Measurements from ENCODE around the gene FREM1. TPM values are rescaled to one million over a fixed set of nuclear protein-coding genes. Genes with fewer than 3 reads are reported as not detected.

FREM1 gene
- total and polyA plus RNA-seq, 10 donors, result 0.07 to 4.3 (median 0.54) TPM; not detected in 1

GRCh38 chr9:14770592-14770991 is 139.6 kb downstream of the FREM1 start:
- no peaks in the 10 kb centered on the region for H3K9me3 ChIP-seq
- no peak for DNase-seq
- H3K36me3 ChIP-seq, result no peaks in the 10 kb centered on the region
- peaks cover 0 to 6% (median 0%) of the 10 kb centered on the region in 7 donors for H3K27me3 ChIP-seq (replicated peaks in 1 of 7)
- H3K27ac ChIP-seq, result no peak overlapping the region
- peaks cover 0 to 4% (median 0%) of the 10 kb centered on the region in 6 donors for H3K4me1 ChIP-seq
- H3K4me3 ChIP-seq, result no peak overlapping the region
- WGBS, 5 donors, result 79 to 92% (median 82%) methylated on average over 7 of the region's 7 CpGs
- no peak for TF ChIP-seq POLR2AphosphoS5 (IDR thresholded peaks at IDR 0.05)
- TF ChIP-seq, protein P1, sequence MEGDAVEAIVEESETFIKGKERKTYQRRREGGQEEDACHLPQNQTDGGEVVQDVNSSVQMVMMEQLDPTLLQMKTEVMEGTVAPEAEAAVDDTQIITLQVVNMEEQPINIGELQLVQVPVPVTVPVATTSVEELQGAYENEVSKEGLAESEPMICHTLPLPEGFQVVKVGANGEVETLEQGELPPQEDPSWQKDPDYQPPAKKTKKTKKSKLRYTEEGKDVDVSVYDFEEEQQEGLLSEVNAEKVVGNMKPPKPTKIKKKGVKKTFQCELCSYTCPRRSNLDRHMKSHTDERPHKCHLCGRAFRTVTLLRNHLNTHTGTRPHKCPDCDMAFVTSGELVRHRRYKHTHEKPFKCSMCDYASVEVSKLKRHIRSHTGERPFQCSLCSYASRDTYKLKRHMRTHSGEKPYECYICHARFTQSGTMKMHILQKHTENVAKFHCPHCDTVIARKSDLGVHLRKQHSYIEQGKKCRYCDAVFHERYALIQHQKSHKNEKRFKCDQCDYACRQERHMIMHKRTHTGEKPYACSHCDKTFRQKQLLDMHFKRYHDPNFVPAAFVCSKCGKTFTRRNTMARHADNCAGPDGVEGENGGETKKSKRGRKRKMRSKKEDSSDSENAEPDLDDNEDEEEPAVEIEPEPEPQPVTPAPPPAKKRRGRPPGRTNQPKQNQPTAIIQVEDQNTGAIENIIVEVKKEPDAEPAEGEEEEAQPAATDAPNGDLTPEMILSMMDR (IDR thresholded peaks at IDR 0.05 in 8 of 11, conservative IDR thresholded peaks at IDR 0.05 in 3 of 11), result no peak
- TF ChIP-seq POLR2A (IDR thresholded peaks at IDR 0.05), result no peak
- intact Hi-C loops (cut with DNase I; ENCODE audit: low total_unique reads), result no loop called here

GRCh38 chr9:14769230-14769571 is 141.0 kb downstream of the FREM1 start:
- no peak for TF ChIP-seq POLR2AphosphoS5 (IDR thresholded peaks at IDR 0.05)
- TF ChIP-seq, protein P1 (IDR thresholded peaks at IDR 0.05 in 8 of 11, conservative IDR thresholded peaks at IDR 0.05 in 3 of 11), result peak in 2 of 11 experiments; percentile 12 to 25
- H3K4me1 ChIP-seq, result peaks cover 0 to 4% (median 0%) of the 10 kb centered on the region in 6 donors
- no peak for DNase-seq
- no peak overlapping the region for H3K4me3 ChIP-seq
- H3K36me3 ChIP-seq, result no peaks in the 10 kb centered on the region
- H3K9me3 ChIP-seq, result no peaks in the 10 kb centered on the region
- WGBS, 5 donors, result 45 to 65% (median 49%) methylated on average over 3 of the region's 3 CpGs
- H3K27ac ChIP-seq, result no peak overlapping the region
- intact Hi-C loops (cut with DNase I; ENCODE audit: low total_unique reads), result loop anchor here (2.0 kb wide), 1 partner anchor 150 kb away; no protein-coding TSS in a partner anchor
- peaks cover 0 to 6% (median 0%) of the 10 kb centered on the region in 7 donors for H3K27me3 ChIP-seq (replicated peaks in 1 of 7)

GRCh38 chr9:14768405-14769229 is 141.6 kb downstream of the FREM1 start:
- 34 to 47% (median 36%) methylated on average over 8 of the region's 8 CpGs for WGBS, 5 donors
- DNase-seq, result no peak
- intact Hi-C loops (cut with DNase I; ENCODE audit: low total_unique reads), result loop anchor here (2.0 kb wide), 1 partner anchor 150 kb away; no protein-coding TSS in a partner anchor
- no peak overlapping the region for H3K4me3 ChIP-seq
- H3K27ac ChIP-seq, result no peak overlapping the region
- peaks cover 0 to 6% (median 0%) of the 10 kb centered on the region in 7 donors for H3K27me3 ChIP-seq (replicated peaks in 1 of 7)
- peaks cover 0 to 4% (median 0%) of the 10 kb centered on the region in 6 donors for H3K4me1 ChIP-seq
- H3K36me3 ChIP-seq, result no peaks in the 10 kb centered on the region
- H3K9me3 ChIP-seq, result no peaks in the 10 kb centered on the region
- TF ChIP-seq POLR2A (IDR thresholded peaks at IDR 0.05), result no peak
- TF ChIP-seq, protein P1 (IDR thresholded peaks at IDR 0.05 in 8 of 11, conservative IDR thresholded peaks at IDR 0.05 in 3 of 11), result peak; percentile 39 to 77 (median 63)

GRCh38 chr9:14766299-14766698 is 143.9 kb downstream of the FREM1 start:
- peaks cover 0 to 4% (median 0%) of the 10 kb centered on the region in 7 donors for H3K27me3 ChIP-seq (replicated peaks in 1 of 7)
- H3K36me3 ChIP-seq, result no peaks in the 10 kb centered on the region
- no peak overlapping the region for H3K27ac ChIP-seq
- H3K4me3 ChIP-seq, result no peak overlapping the region
- intact Hi-C loops (cut with DNase I; ENCODE audit: low total_unique reads), result no loop called here
- TF ChIP-seq POLR2AphosphoS5 (IDR thresholded peaks at IDR 0.05) (no peak), POLR2A (IDR thresholded peaks at IDR 0.05) (no peak)
- TF ChIP-seq, protein P1 (IDR thresholded peaks at IDR 0.05 in 8 of 11, conservative IDR thresholded peaks at IDR 0.05 in 3 of 11), result no peak
- H3K9me3 ChIP-seq, result no peaks in the 10 kb centered on the region
- WGBS, 5 donors, result 86 to 92% (median 90%) methylated on average over 6 of the region's 6 CpGs
- peaks cover 0 to 4% (median 0%) of the 10 kb centered on the region in 6 donors for H3K4me1 ChIP-seq
- no peak for DNase-seq

Measured in spleen (tissue), 11 donors.